Esophagus squamous epithelium (tissue), 4 donors: ENCODE data around the gene SPRYD3.

Experiments
- CTCF ChIP-seq, 6 experiments: fragments of 450-650 bp in 4 of 6; fragments of 200-600 bp in 2 of 6; sonication (generic) in 2 of 6; IDR thresholded peaks; one replicate each; pipeline ENCODE4 v1.5.1; 2016 to 2019; ENCODE audit warnings: antibody characterized with exemption in 6 of 6, mild to moderate bottlenecking in 4 of 6, moderate library complexity in 4 of 6
- POLR2A ChIP-seq, 4 donors: fragments of 450-650 bp; IDR thresholded peaks; one replicate each; pipeline ENCODE4 v1.6.1; 2017; ENCODE audit warnings: antibody characterized with exemption in 4 of 4, mild to moderate bottlenecking in 4 of 4, moderate library complexity in 3 of 4

GRCh38 chr12:53076461-53076860 is 2.7 kb downstream of the SPRYD3 start:
- TF ChIP-seq CTCF (IDR thresholded peaks at IDR 0.05) (no peak), POLR2A (IDR thresholded peaks at IDR 0.05) (no peak)
